Mesenchymal stem cell (in vitro differentiated cells and primary cell): ENCODE measurements around the gene KSR1.

Source experiments
- DNase-seq: peaks from one replicate; pipeline ENCODE4 v3.0.0-alpha.2; 2013
- H2AFZ ChIP-seq: one replicate; pipeline ENCODE4 v1.6.1; 2013; ENCODE audit warnings: low read depth, mild to moderate bottlenecking, control low read depth, inconsistent platforms, low read length, moderate library complexity
- H2AK5ac ChIP-seq: 2 replicates; pipeline ENCODE4 v1.6.1; 2013; ENCODE audit warnings: low read length, moderate library complexity, mild to moderate bottlenecking, inconsistent platforms; ENCODE audit not compliant: severe bottlenecking
- H2BK120ac ChIP-seq: one replicate; pipeline ENCODE4 v1.6.1; 2013; ENCODE audit warnings: low read depth, mild to moderate bottlenecking, inconsistent platforms, low read length, moderate library complexity
- H2BK12ac ChIP-seq, 2 experiments: one replicate each; pipeline ENCODE4 v1.6.1; 2013; ENCODE audit warnings: inconsistent platforms in 2 of 2, low read length in 2 of 2, mild to moderate bottlenecking in 2 of 2, moderate library complexity in 2 of 2, control low read depth in 1 of 2
- H2BK15ac ChIP-seq: one replicate; pipeline ENCODE4 v1.6.1; 2013; ENCODE audit warnings: mild to moderate bottlenecking, low read depth, inconsistent platforms; ENCODE audit not compliant: poor library complexity, severe bottlenecking
- H2BK5ac ChIP-seq: 2 replicates; pipeline ENCODE4 v1.6.1; 2013; ENCODE audit warnings: low read depth, mild to moderate bottlenecking, low read length, control low read depth, inconsistent platforms; ENCODE audit not compliant: poor library complexity, severe bottlenecking
- H3K14ac ChIP-seq, 2 experiments: one replicate each; pipeline ENCODE4 v1.6.1; 2013; ENCODE audit warnings: inconsistent platforms in 2 of 2, low read length in 2 of 2, control low read depth in 1 of 2, mild to moderate bottlenecking in 1 of 2, moderate library complexity in 1 of 2
- H3K18ac ChIP-seq, 2 experiments: one replicate each; pipeline ENCODE4 v1.6.1; 2013; ENCODE audit warnings: inconsistent platforms in 2 of 2, low read length in 2 of 2, control low read depth in 1 of 2, low read depth in 1 of 2, mild to moderate bottlenecking in 1 of 2
- H3K23ac ChIP-seq, 2 experiments: one replicate each; pipeline ENCODE4 v1.6.1; 2013; ENCODE audit warnings: inconsistent platforms in 2 of 2, low read length in 2 of 2, mild to moderate bottlenecking in 2 of 2, moderate library complexity in 2 of 2, control low read depth in 1 of 2
- H3K27ac ChIP-seq: 2 replicates; pipeline ENCODE4 v1.5.1; 2013; ENCODE audit warnings: mild to moderate bottlenecking, moderate library complexity, low read length, control low read depth, inconsistent platforms; ENCODE audit not compliant: poor library complexity, severe bottlenecking
- H3K27me3 ChIP-seq, 2 experiments: 2 replicates each; pipeline versions ENCODE4 v1.6.1 to v1.7.0; 2013; ENCODE audit warnings: low read length in 2 of 2, mild to moderate bottlenecking in 2 of 2, moderate library complexity in 2 of 2, control low read depth in 1 of 2, inconsistent platforms in 1 of 2; ENCODE audit not compliant: control insufficient read depth in 1 of 2, insufficient read depth in 1 of 2
- H3K36me3 ChIP-seq, 2 experiments: 2 replicates each; pipeline versions ENCODE4 v1.6.1 to v1.7.0; 2013; ENCODE audit warnings: low read length in 2 of 2, control low read depth in 1 of 2, inconsistent platforms in 1 of 2, low read depth in 1 of 2, mild to moderate bottlenecking in 1 of 2; ENCODE audit not compliant: insufficient read depth in 2 of 2, control insufficient read depth in 1 of 2
- H3K4ac ChIP-seq, 2 experiments: one replicate each; pipeline ENCODE4 v1.6.1; 2013; ENCODE audit warnings: inconsistent platforms in 2 of 2, low read length in 2 of 2, mild to moderate bottlenecking in 2 of 2, moderate library complexity in 2 of 2, control low read depth in 1 of 2, low read depth in 1 of 2
- H3K4me1 ChIP-seq: 2 replicates; pipeline ENCODE4 v1.6.1; 2013; ENCODE audit warnings: low read depth, low read length, control low read depth; ENCODE audit not compliant: control insufficient read depth, insufficient read depth
- H3K4me2 ChIP-seq: 2 replicates; pipeline ENCODE4 v1.6.1; 2013; ENCODE audit warnings: low read length, mild to moderate bottlenecking, inconsistent platforms; ENCODE audit not compliant: poor library complexity, severe bottlenecking
- H3K4me3 ChIP-seq, 2 experiments: 2 replicates each; pipeline versions ENCODE4 v1.5.1 to v1.7.0; 2013; ENCODE audit warnings: low read length in 2 of 2, mild to moderate bottlenecking in 2 of 2, control low read depth in 1 of 2, low read depth in 1 of 2; ENCODE audit not compliant: insufficient read depth in 1 of 2
- H3K79me1 ChIP-seq: replicated peaks from 2 replicates; pipeline ENCODE4 v1.6.1; 2013; ENCODE audit warnings: mild to moderate bottlenecking, control low read depth, low read length, inconsistent platforms; ENCODE audit not compliant: poor library complexity, severe bottlenecking
- H3K9ac ChIP-seq: 2 replicates; pipeline ENCODE4 v1.7.0; 2013; ENCODE audit warnings: mild to moderate bottlenecking, low read length, moderate library complexity
- H3K9me3 ChIP-seq: 2 replicates; pipeline ENCODE4 v1.7.0; 2013; ENCODE audit warnings: mild to moderate bottlenecking, low read length; ENCODE audit not compliant: control insufficient read depth
- H4K8ac ChIP-seq: one replicate; pipeline ENCODE4 v1.6.1; 2013; ENCODE audit warnings: inconsistent platforms, mild to moderate bottlenecking, low read length, moderate library complexity
- H4K91ac ChIP-seq: one replicate; pipeline ENCODE4 v1.6.1; 2013; ENCODE audit warnings: mild to moderate bottlenecking, low read length, inconsistent platforms
- WGBS: methylation state at CpG from one replicate; pipeline ENCODE4 v1.1.7; 2013; ENCODE audit warnings: mixed read lengths; 5-methylcytosine and 5-hydroxymethylcytosine counted together

KSR1 gene

GRCh38 chr17:27659683-27660082 is 203.4 kb downstream of the KSR1 start:
- Histone ChIP-seq H3K9ac (no peak overlapping the region), H3K4me3 (no peak overlapping the region), H3K4ac (no peak overlapping the region), H3K27me3 (peaks cover 3 to 18% of the 10 kb centered on the region in 2 experiments), H2BK120ac (no peak overlapping the region), H3K79me1 (no peaks in the 10 kb centered on the region), H3K36me3 (no peaks in the 10 kb centered on the region), H3K4me2 (no peak overlapping the region), H3K14ac (no peak overlapping the region), H3K23ac (no peak overlapping the region), H2AFZ (no peak overlapping the region), H4K91ac (no peak overlapping the region), H2BK15ac (no peak overlapping the region), H2BK5ac (no peak overlapping the region), H3K18ac (no peak overlapping the region), H4K8ac (no peak overlapping the region), H3K9me3 (no peaks in the 10 kb centered on the region), H2AK5ac (no peak overlapping the region), H3K4me1 (no peaks in the 10 kb centered on the region), H2BK12ac (no peak overlapping the region), H3K27ac (no peak overlapping the region)
- DNase-seq = no peak
- WGBS = 90% methylated on average over 3 of the region's 6 CpGs

DNA sequence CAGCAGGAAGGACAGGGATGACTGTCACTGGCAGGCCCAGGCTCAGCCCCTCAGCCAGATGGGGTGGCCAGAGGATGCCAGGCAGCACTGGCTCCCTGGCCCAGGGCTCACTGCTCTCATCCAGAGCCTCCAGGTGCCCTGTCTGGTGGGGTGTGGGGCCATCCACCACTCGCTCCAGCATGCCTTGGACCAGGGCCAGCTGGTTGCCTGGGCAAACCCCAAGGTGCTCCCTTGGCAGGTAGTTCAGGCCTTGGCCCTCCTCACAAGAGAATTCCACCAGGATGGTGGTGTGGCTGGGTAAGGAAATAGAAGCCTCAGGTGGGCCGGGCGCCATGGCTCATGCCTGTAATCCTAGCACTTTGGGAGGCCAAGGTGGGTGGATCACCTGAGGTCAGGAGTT is 204.2 kb downstream of the KSR1 start:
- H3K4me3 ChIP-seq = no peak overlapping the region
- H3K18ac ChIP-seq = no peak overlapping the region
- no peak overlapping the region for H3K4me2 ChIP-seq
- peaks cover 3 to 18% of the 10 kb centered on the region in 2 experiments for H3K27me3 ChIP-seq
- no peaks in the 10 kb centered on the region for H3K36me3 ChIP-seq
- H2BK5ac ChIP-seq = no peak overlapping the region
- H3K4ac ChIP-seq = no peak overlapping the region
- H4K8ac ChIP-seq = no peak overlapping the region
- no peak overlapping the region for H2BK15ac ChIP-seq
- no peaks in the 10 kb centered on the region for H3K4me1 ChIP-seq
- no peak overlapping the region for H3K27ac ChIP-seq
- H4K91ac ChIP-seq = no peak overlapping the region
- H3K14ac ChIP-seq = no peak overlapping the region
- no peak for DNase-seq
- no peak overlapping the region for H2BK12ac ChIP-seq
- no peak overlapping the region for H3K23ac ChIP-seq
- no peak overlapping the region for H3K9ac ChIP-seq
- H2AFZ ChIP-seq = no peak overlapping the region
- no peaks in the 10 kb centered on the region for H3K79me1 ChIP-seq
- no peak overlapping the region for H2AK5ac ChIP-seq
- no peaks in the 10 kb centered on the region for H3K9me3 ChIP-seq
- 81% methylated on average over 3 of the region's 3 CpGs for WGBS
- H2BK120ac ChIP-seq = no peak overlapping the region

DNA sequence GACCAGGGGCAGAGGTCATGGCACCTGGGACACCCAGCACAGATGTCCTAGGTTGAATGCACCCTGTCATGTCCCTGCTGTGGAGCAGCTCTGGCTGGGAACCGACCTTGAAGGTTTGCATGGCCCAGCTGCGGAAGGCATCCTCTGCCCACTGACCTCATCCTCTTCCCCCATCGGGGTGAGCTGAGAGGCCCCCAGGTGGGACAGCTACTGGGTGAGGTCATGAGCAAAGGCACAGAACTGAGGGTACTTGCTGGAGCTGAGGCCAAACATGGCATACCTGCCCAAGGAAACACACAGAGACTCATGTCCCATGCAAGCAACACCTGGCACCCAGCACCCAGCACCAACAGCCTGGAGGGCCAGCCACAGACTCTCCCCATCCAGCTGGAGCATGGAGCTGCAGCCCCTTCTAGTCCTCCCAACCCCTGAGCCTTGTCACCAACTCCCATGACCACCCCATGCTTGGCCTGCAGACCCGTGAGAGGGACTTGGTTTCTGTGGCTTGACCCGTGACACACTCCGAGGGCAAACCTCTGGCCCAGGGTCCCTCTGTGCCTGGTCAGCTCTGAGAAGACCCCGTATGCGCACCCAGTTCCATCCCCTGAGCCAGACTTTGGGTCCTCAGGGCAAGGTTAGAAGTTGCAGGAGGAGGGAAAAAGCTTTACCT is 207.8 kb downstream of the KSR1 start:
- no peak overlapping the region for H2BK15ac ChIP-seq

DNA sequence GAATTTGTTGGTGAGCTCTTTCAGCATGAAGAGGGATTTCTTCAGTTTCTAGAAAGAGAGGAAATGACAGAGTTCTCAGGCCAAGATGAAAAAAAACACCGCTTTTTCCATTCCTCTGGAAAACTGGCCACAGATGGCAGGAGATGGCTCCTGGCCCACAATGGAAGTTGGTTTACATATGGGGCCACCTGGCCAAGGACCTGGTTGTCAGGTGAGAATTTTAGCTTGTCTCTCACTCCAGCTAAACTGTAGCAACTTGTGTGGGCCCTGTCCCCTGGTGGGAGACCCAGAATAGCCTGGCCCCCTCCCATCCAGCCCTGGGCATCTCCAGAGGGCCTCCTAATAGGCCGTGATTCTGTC is 208.3 kb downstream of the KSR1 start:
- Histone ChIP-seq H2BK12ac (no peak overlapping the region), H2BK15ac (no peak overlapping the region), H2BK5ac (no peak overlapping the region), H3K9me3 (no peaks in the 10 kb centered on the region), H3K27me3 (peaks cover 0 to 16% of the 10 kb centered on the region in 2 experiments), H3K23ac (no peak overlapping the region), H3K14ac (no peak overlapping the region), H3K9ac (no peak overlapping the region), H3K4me1 (no peaks in the 10 kb centered on the region), H4K8ac (no peak overlapping the region), H3K27ac (no peak overlapping the region), H2BK120ac (no peak overlapping the region), H2AFZ (no peak overlapping the region), H3K4ac (no peak overlapping the region), H2AK5ac (no peak overlapping the region), H3K4me2 (no peak overlapping the region), H3K36me3 (no peaks in the 10 kb centered on the region), H3K79me1 (no peaks in the 10 kb centered on the region), H3K18ac (no peak overlapping the region), H3K4me3 (no peak overlapping the region), H4K91ac (no peak overlapping the region)
- 86% methylated on average over 2 of the region's 2 CpGs for WGBS
- no peak for DNase-seq

More for the DNA sequence above, 207.8 kb downstream of the KSR1 start:
- Histone ChIP-seq H3K14ac (peak overlapping the region in 1 of 2 experiments; percentile 31), H3K18ac (no peak overlapping the region), H3K4me3 (no peak overlapping the region), H3K27me3 (peaks cover 0 to 12% of the 10 kb centered on the region in 2 experiments), H2BK12ac (no peak overlapping the region), H3K9ac (no peak overlapping the region), H3K79me1 (no peaks in the 10 kb centered on the region), H3K36me3 (no peaks in the 10 kb centered on the region), H4K8ac (no peak overlapping the region), H3K4ac (no peak overlapping the region), H3K4me2 (no peak overlapping the region), H3K27ac (no peak overlapping the region), H2AK5ac (no peak overlapping the region), H3K9me3 (no peaks in the 10 kb centered on the region), H2BK5ac (no peak overlapping the region), H2BK120ac (no peak overlapping the region), H3K4me1 (no peaks in the 10 kb centered on the region), H2AFZ (no peak overlapping the region), H3K23ac (no peak overlapping the region), H4K91ac (no peak overlapping the region)
- no peak for DNase-seq
- 86% methylated on average over 7 of the region's 8 CpGs for WGBS
